Type B pancreatic cell (in vitro differentiated cells): ENCODE data around the gene MRPL44. TPM values are rescaled to one million over a fixed set of nuclear protein-coding genes. Genes with fewer than 3 reads are reported as not detected.
"Not testable (repeated sequence)": the region's sequence is repeated elsewhere in the genome, so short reads cannot be mapped to it uniquely, and the experiment has no call there.

ENCODE experiments used
- DNase-seq: peaks from one replicate; pipeline ENCODE4 v3.0.0; 2021; ENCODE audit warnings: mixed read lengths; ENCODE audit not compliant: unreplicated experiment; ENCODE audit errors: extremely low spot score
- H3K27ac Mint-ChIP-seq: 2 replicates; pipeline ENCODE4 v1.8.0; 2021; ENCODE audit warnings: mild to moderate bottlenecking, mixed read lengths
- H3K27me3 Mint-ChIP-seq: 2 replicates; pipeline ENCODE4 v1.8.0; 2021; ENCODE audit warnings: mixed read lengths
- H3K36me3 Mint-ChIP-seq: 2 replicates; pipeline ENCODE4 v1.8.0; 2021; ENCODE audit warnings: mixed read lengths
- H3K4me1 Mint-ChIP-seq: one replicate; pipeline ENCODE4 v1.8.0; 2021; ENCODE audit warnings: mixed read lengths; ENCODE audit not compliant: unreplicated experiment
- H3K4me3 Mint-ChIP-seq: 2 replicates; pipeline ENCODE4 v1.8.0; 2021; ENCODE audit warnings: mild to moderate bottlenecking, mixed read lengths
- H3K9me3 Mint-ChIP-seq: 2 replicates; pipeline ENCODE4 v1.8.0; 2021; ENCODE audit warnings: mixed read lengths
- CTCF ChIP-seq: fragments of 200-600 bp; sonication (generic); conservative IDR thresholded peaks from 2 replicates; pipeline ENCODE4 v1.5.0; 2021; ENCODE audit warnings: antibody characterized with exemption, mild to moderate bottlenecking
- total RNA-seq: library from RNA; stranded (reverse); gene quantifications from 2 replicates; pipeline ENCODE4 v1.2.1, GENCODE V29; 2021; ENCODE audit warnings: low replicate concordance

The MRPL44 gene
- total RNA-seq, 1 donor from 2014 or later: 29.2 TPM

GRCh38 chr2:223995569-223995968, 38.3 kb downstream of the MRPL44 start:
- H3K27me3 Mint-ChIP-seq: no peaks in the 10 kb centered on the region
- TF ChIP-seq CTCF: no peak
- no peak overlapping the region for H3K4me3 Mint-ChIP-seq
- no peak overlapping the region for H3K27ac Mint-ChIP-seq
- H3K9me3 Mint-ChIP-seq: no peaks in the 10 kb centered on the region
- DNase-seq: no peak
- peaks cover 4% of the 10 kb centered on the region for H3K36me3 Mint-ChIP-seq
- no peaks in the 10 kb centered on the region for H3K4me1 Mint-ChIP-seq

GRCh38 chr2:223996391-223996790, 39.1 kb downstream of the MRPL44 start:
- H3K4me3 Mint-ChIP-seq: no peak overlapping the region
- H3K9me3 Mint-ChIP-seq: no peaks in the 10 kb centered on the region
- no peak for TF ChIP-seq CTCF
- H3K36me3 Mint-ChIP-seq: peaks cover 4% of the 10 kb centered on the region
- no peaks in the 10 kb centered on the region for H3K4me1 Mint-ChIP-seq
- no peak overlapping the region for H3K27ac Mint-ChIP-seq
- no peak for DNase-seq
- no peaks in the 10 kb centered on the region for H3K27me3 Mint-ChIP-seq

GRCh38 chr2:223997938-223998337, 40.7 kb downstream of the MRPL44 start:
- Mint-ChIP-seq H3K27ac (no peak overlapping the region), H3K9me3 (no peaks in the 10 kb centered on the region), H3K27me3 (no peaks in the 10 kb centered on the region), H3K4me3 (no peak overlapping the region), H3K4me1 (no peaks in the 10 kb centered on the region), H3K36me3 (peaks cover 4% of the 10 kb centered on the region)
- no peak for DNase-seq
- no peak for TF ChIP-seq CTCF

GRCh38 chr2:223998948-223999347, 41.7 kb downstream of the MRPL44 start:
- DNase-seq: no peak
- Mint-ChIP-seq H3K27ac (no peak overlapping the region), H3K27me3 (no peaks in the 10 kb centered on the region), H3K4me3 (no peak overlapping the region), H3K36me3 (peaks cover 4% of the 10 kb centered on the region), H3K9me3 (no peaks in the 10 kb centered on the region), H3K4me1 (no peaks in the 10 kb centered on the region)
- TF ChIP-seq CTCF: no peak

GRCh38 chr2:223999862-224000261, 42.6 kb downstream of the MRPL44 start:
- H3K27me3 Mint-ChIP-seq: no peaks in the 10 kb centered on the region
- peaks cover 4% of the 10 kb centered on the region for H3K36me3 Mint-ChIP-seq
- no peak overlapping the region for H3K27ac Mint-ChIP-seq
- H3K4me1 Mint-ChIP-seq: no peaks in the 10 kb centered on the region
- H3K4me3 Mint-ChIP-seq: no peak overlapping the region
- no peak for TF ChIP-seq CTCF
- H3K9me3 Mint-ChIP-seq: no peaks in the 10 kb centered on the region
- no peak for DNase-seq

- not testable (repeated sequence) for H3K36me3 Mint-ChIP-seq, DNase-seq, H3K27me3 Mint-ChIP-seq, H3K4me1 Mint-ChIP-seq, H3K4me3 Mint-ChIP-seq, H3K9me3 Mint-ChIP-seq, H3K27ac Mint-ChIP-seq
Observed at GRCh38 chr2:224000662-224001061, 43.4 kb downstream of the MRPL44 start.
